GM19035 (cell line): Measurements from ENCODE around the gene SLC49A4.

Source experiments
- ATAC-seq: cut with Tn5 transposase; IDR thresholded peaks from one replicate; pipeline ENCODE4 v1.9.1; 2021; ENCODE audit not compliant: unreplicated experiment

The SLC49A4 gene

GRCh38 chr3:122898298-122898697 lies 103.4 kb downstream of the SLC49A4 start:
- ATAC-seq, result no peak

GRCh38 chr3:122902326-122902725 lies 107.5 kb downstream of the SLC49A4 start:
- ATAC-seq, result no peak

GRCh38 chr3:122903171-122903570 lies 108.3 kb downstream of the SLC49A4 start:
- ATAC-seq, result no peak

- no peak for ATAC-seq
These were observed 112.6 kb downstream of the SLC49A4 start for GRCh38 chr3:122907471-122907870.

GRCh38 chr3:122908251-122908650 lies 113.4 kb downstream of the SLC49A4 start:
- ATAC-seq, result no peak

GRCh38 chr3:122911901-122912300 lies 117.0 kb downstream of the SLC49A4 start:
- no peak for ATAC-seq

- ATAC-seq, result no peak
These were observed 118.1 kb downstream of the SLC49A4 start for GRCh38 chr3:122912772-122913538.

- no peak for ATAC-seq
These were observed 118.8 kb downstream of the SLC49A4 start for GRCh38 chr3:122913539-122914100.

GRCh38 chr3:122915300-122916055 lies 120.6 kb downstream of the SLC49A4 start:
- ATAC-seq, result no peak

GRCh38 chr3:122916084-122916483 lies 121.2 kb downstream of the SLC49A4 start:
- no peak for ATAC-seq

GRCh38 chr3:122916580-122916979 lies 121.7 kb downstream of the SLC49A4 start:
- ATAC-seq, result no peak

- ATAC-seq, result no peak
These were observed 122.5 kb downstream of the SLC49A4 start for GRCh38 chr3:122917412-122917811.

GRCh38 chr3:122918576-122919290 lies 123.9 kb downstream of the SLC49A4 start:
- ATAC-seq, result no peak

- ATAC-seq, result no peak
These were observed 124.4 kb downstream of the SLC49A4 start for GRCh38 chr3:122919291-122919610.

- no peak for ATAC-seq
These were observed 126.1 kb downstream of the SLC49A4 start for GRCh38 chr3:122920986-122921385.

GRCh38 chr3:122921791-122922651 lies 127.2 kb downstream of the SLC49A4 start:
- ATAC-seq, result no peak

GRCh38 chr3:122923611-122924010 lies 128.7 kb downstream of the SLC49A4 start:
- ATAC-seq, result no peak

GRCh38 chr3:122924056-122924455 lies 129.2 kb downstream of the SLC49A4 start:
- no peak for ATAC-seq

- no peak for ATAC-seq
These were observed 130.9 kb downstream of the SLC49A4 start for GRCh38 chr3:122925756-122926155.

- no peak for ATAC-seq
These were observed 131.5 kb downstream of the SLC49A4 start for GRCh38 chr3:122926322-122926721.

GRCh38 chr3:122926811-122927210 lies 131.9 kb downstream of the SLC49A4 start:
- no peak for ATAC-seq
